22Rv1 (cell line): ENCODE data around the gene SPATA31D4.

ENCODE experiments used
- CTCF ChIP-seq: fragments of 450-650 bp; IDR thresholded peaks from 2 replicates; pipeline ENCODE4 v1.5.1; 2017; ENCODE audit warnings: mild to moderate bottlenecking
- ZFX ChIP-seq: fragments of 450-650 bp; IDR thresholded peaks from 2 replicates; pipeline ENCODE4 v1.6.1; 2017; ENCODE audit warnings: antibody characterized with exemption, borderline replicate concordance

- TF ChIP-seq CTCF: no peak
- no peak for TF ChIP-seq ZFX
These were observed 16.1 kb upstream of the SPATA31D4 start for GRCh38 chr9:81912135-81912534.
